ENCODE results near the gene C10orf143.
"Not testable (repeated sequence)": the region's sequence is repeated elsewhere in the genome, so short reads cannot be mapped to it uniquely, and the experiment has no call there.

The C10orf143 gene

DNA sequence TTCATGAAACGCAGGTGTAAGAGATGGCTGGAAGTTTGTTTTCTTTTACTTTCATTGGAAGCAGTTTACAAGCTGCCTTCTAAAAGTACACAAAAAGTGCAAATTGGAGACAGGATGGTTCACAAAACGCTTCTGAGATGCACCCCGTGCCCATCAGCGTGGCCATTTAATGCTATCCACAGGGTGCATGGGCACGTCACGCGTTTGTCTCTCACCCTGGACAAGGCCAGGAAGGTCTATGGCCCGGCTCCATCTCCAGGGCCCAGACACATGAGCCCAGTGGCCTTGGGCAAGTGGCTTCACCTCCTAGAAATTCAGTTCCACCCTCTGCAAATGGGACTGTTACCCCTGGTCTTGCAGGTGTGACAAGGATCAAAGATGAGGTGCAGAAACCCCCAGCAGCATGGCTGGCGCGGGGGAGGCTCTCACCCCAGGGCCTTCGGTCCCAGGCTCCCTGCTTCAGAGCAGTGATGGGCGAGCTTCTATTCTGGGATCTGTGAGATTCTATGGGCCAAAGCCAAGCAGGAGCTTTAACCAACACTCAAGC, 85.8 kb downstream of the C10orf143 start:
- Histone ChIP-seq H3K9ac (ENCODE audit: low read length) (no peak overlapping the region), H3K36me3 (replicated peaks; ENCODE audit: low read depth, low read length) (no peaks in the 10 kb centered on the region), H4K20me1 (ENCODE audit: insufficient read depth, low read length) (no peaks in the 10 kb centered on the region), H3K79me2 (ENCODE audit: low read length) (no peaks in the 10 kb centered on the region), H3K27me3 (ENCODE audit: low read depth, low read length) (no peaks in the 10 kb centered on the region), H3K27ac (ENCODE audit: low read length) (no peak overlapping the region), H3K4me3 (ENCODE audit: low read length) (no peak overlapping the region), H3K4me2 (ENCODE audit: low read length) (no peak overlapping the region), H3K4me1 (ENCODE audit: low read length) (no peaks in the 10 kb centered on the region), H2AFZ (ENCODE audit: low read depth, low read length) (no peak overlapping the region), H3K9me3 (ENCODE audit: insufficient read depth, low read length) (no peaks in the 10 kb centered on the region)
- TF ChIP-seq EZH2phosphoT487 (IDR thresholded peaks at IDR 0.05; ENCODE audit: low read depth): no peak
- TF ChIP-seq, protein P1, sequence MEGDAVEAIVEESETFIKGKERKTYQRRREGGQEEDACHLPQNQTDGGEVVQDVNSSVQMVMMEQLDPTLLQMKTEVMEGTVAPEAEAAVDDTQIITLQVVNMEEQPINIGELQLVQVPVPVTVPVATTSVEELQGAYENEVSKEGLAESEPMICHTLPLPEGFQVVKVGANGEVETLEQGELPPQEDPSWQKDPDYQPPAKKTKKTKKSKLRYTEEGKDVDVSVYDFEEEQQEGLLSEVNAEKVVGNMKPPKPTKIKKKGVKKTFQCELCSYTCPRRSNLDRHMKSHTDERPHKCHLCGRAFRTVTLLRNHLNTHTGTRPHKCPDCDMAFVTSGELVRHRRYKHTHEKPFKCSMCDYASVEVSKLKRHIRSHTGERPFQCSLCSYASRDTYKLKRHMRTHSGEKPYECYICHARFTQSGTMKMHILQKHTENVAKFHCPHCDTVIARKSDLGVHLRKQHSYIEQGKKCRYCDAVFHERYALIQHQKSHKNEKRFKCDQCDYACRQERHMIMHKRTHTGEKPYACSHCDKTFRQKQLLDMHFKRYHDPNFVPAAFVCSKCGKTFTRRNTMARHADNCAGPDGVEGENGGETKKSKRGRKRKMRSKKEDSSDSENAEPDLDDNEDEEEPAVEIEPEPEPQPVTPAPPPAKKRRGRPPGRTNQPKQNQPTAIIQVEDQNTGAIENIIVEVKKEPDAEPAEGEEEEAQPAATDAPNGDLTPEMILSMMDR (IDR thresholded peaks at IDR 0.05; ENCODE audit: low read depth, low read length): no peak

DNA sequence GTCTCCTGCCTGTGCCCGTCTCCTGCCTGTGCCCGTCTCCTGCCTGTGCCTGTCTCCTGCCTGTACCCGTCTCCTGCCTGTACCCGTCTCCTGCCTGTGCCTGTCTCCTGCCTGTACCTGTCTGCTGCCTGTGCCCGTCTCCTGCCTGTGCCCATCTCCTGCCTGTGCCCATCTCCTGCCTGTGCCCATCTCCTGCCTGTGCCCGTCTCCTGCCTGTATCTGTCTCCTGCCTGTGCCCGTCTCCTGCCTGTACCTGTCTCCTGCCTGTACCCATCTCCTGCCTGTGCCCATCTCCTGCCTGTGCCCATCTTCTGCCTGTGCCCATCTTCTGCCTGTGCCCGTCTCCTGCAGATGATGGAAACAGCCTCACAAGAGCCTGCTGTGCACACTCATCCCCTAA, 86.3 kb downstream of the C10orf143 start:
- not testable (repeated sequence) for H3K79me2 ChIP-seq (ENCODE audit: low read length)

DNA sequence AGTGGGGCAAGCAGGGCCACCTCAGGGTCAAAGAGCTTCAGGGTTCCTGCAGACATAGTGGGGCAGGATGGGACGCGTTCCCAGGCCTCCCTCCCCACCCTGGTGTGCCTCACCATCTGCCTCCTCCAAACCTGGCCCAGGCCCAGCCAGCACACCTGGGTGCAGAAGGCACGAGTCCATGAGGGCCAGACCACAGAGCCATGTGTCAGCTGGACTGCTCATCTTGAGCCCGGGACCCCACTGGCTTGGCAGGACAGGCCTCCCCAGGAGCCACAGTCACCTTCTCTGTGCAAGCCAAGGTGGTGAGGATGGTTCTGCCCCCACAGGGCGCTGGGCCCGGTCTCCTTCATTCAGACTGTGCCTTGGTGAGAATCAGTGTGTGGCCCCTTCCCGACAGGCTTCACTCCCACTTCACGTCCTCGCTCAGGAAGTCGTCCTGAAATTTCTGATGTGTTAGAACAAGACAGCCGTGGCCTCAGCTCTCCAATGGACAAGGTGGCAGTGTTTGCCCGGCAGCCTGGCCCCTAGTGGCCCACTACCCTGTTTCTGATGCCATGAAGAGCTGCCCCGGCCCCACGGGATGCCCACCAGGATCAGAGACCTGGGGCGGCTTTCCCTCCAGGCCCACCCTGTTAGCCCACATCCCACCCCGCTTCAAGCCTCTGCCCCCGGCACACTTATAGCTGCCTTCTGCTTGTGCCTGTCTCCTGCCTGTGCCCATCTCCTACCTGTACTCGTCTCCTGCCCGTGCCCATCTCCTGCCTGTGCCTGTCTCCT, 87.0 kb downstream of the C10orf143 start:
- H3K36me3 ChIP-seq (replicated peaks; ENCODE audit: low read depth, low read length): no peaks in the 10 kb centered on the region
- no peak overlapping the region for H3K9ac ChIP-seq (ENCODE audit: low read length)
- H3K4me2 ChIP-seq (ENCODE audit: low read length): no peak overlapping the region
- TF ChIP-seq EZH2phosphoT487 (IDR thresholded peaks at IDR 0.05; ENCODE audit: low read depth): no peak
- H3K4me3 ChIP-seq (ENCODE audit: low read length): no peak overlapping the region
- no peaks in the 10 kb centered on the region for H4K20me1 ChIP-seq (ENCODE audit: insufficient read depth, low read length)
- H3K79me2 ChIP-seq (ENCODE audit: low read length): no peaks in the 10 kb centered on the region
- H3K27ac ChIP-seq (ENCODE audit: low read length): no peak overlapping the region
- H3K4me1 ChIP-seq (ENCODE audit: low read length): no peaks in the 10 kb centered on the region
- H2AFZ ChIP-seq (ENCODE audit: low read depth, low read length): no peak overlapping the region
- no peaks in the 10 kb centered on the region for H3K27me3 ChIP-seq (ENCODE audit: low read depth, low read length)
- H3K9me3 ChIP-seq (ENCODE audit: insufficient read depth, low read length): no peaks in the 10 kb centered on the region

More for the DNA sequence above, 86.3 kb downstream of the C10orf143 start:
- not testable (repeated sequence) for H4K20me1 ChIP-seq (ENCODE audit: insufficient read depth, low read length); H3K27me3 ChIP-seq (ENCODE audit: low read depth, low read length); H2AFZ ChIP-seq (ENCODE audit: low read depth, low read length); H3K27ac ChIP-seq (ENCODE audit: low read length); H3K36me3 ChIP-seq (replicated peaks; ENCODE audit: low read depth, low read length); H3K4me1 ChIP-seq (ENCODE audit: low read length); H3K9me3 ChIP-seq (ENCODE audit: insufficient read depth, low read length); H3K4me3 ChIP-seq (ENCODE audit: low read length); H3K9ac ChIP-seq (ENCODE audit: low read length); H3K4me2 ChIP-seq (ENCODE audit: low read length)

DNA sequence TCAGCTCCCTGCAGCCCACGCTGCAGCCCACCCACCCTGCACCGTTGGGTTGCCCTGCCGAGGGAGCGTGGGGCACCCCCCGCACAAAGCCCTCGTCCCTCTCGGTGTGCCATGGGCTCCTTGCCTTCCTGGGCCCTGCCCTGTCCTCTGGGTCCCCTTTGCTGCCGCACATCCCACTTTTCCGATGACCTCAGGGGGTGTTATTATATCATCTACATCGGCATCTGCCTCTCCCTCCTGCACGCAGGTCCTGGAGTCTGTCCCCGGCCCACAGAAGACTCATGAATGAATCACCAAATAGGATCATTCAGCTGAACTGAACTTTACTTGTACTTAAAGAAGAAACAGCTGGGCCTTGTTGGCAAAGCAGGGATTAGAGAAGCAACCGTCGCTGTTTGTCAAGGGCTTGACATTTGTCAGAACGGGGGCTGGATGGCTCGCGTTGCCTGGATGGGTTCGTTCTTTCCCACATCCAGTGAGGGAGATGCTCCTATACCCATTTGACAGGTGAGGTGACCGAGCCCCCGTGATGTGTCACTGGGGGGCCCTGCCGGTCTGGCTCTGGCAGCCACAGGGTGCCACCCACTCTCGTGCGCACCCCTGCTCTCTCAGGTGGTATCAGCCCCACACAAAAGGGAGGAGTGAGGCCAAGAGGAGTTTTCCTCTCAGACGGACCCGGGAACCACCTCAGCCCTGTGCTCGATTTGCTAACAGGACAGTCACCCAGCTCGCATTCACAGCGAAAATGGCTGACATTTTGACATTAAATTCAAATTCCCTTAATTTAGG, 87.9 kb downstream of the C10orf143 start:
- Histone ChIP-seq H4K20me1 (ENCODE audit: insufficient read depth, low read length) (no peaks in the 10 kb centered on the region), H3K4me3 (ENCODE audit: low read length) (no peak overlapping the region), H3K36me3 (replicated peaks; ENCODE audit: low read depth, low read length) (no peaks in the 10 kb centered on the region), H3K27ac (ENCODE audit: low read length) (no peak overlapping the region), H3K27me3 (ENCODE audit: low read depth, low read length) (no peaks in the 10 kb centered on the region), H3K9me3 (ENCODE audit: insufficient read depth, low read length) (no peaks in the 10 kb centered on the region), H3K79me2 (ENCODE audit: low read length) (no peaks in the 10 kb centered on the region), H3K4me1 (ENCODE audit: low read length) (no peaks in the 10 kb centered on the region), H2AFZ (ENCODE audit: low read depth, low read length) (no peak overlapping the region), H3K4me2 (ENCODE audit: low read length) (no peak overlapping the region), H3K9ac (ENCODE audit: low read length) (no peak overlapping the region)
- no peak for TF ChIP-seq EZH2phosphoT487 (IDR thresholded peaks at IDR 0.05; ENCODE audit: low read depth)

DNA sequence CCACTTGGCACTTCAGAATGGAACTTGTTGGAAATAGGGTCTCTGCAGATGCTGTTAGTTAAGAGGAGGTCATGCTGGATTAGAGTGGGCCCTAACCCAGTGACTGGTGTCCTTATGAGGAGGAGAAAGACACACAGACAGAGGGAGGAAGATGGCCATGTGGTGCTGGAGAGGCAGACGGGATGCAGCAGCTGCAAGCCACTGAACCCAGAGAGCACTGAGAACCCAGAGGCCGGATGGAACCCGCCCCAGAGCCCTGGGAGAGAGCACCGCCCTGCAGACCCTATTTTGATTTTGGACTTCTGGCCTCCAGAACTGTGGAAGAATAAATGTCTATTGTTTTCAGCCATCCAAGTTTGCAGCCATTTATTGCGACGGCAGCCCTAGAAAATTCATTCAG, 88.5 kb downstream of the C10orf143 start:
- TF ChIP-seq, protein P1 (IDR thresholded peaks at IDR 0.05; ENCODE audit: low read depth, low read length): no peak
- TF ChIP-seq EZH2phosphoT487 (IDR thresholded peaks at IDR 0.05; ENCODE audit: low read depth): no peak
- Histone ChIP-seq H3K9me3 (ENCODE audit: insufficient read depth, low read length) (no peaks in the 10 kb centered on the region), H3K4me2 (ENCODE audit: low read length) (no peak overlapping the region), H2AFZ (ENCODE audit: low read depth, low read length) (no peak overlapping the region), H3K27me3 (ENCODE audit: low read depth, low read length) (no peaks in the 10 kb centered on the region), H3K79me2 (ENCODE audit: low read length) (no peaks in the 10 kb centered on the region), H3K4me1 (ENCODE audit: low read length) (no peaks in the 10 kb centered on the region), H3K4me3 (ENCODE audit: low read length) (no peak overlapping the region), H3K36me3 (replicated peaks; ENCODE audit: low read depth, low read length) (no peaks in the 10 kb centered on the region), H3K27ac (ENCODE audit: low read length) (no peak overlapping the region), H4K20me1 (ENCODE audit: insufficient read depth, low read length) (no peaks in the 10 kb centered on the region), H3K9ac (ENCODE audit: low read length) (no peak overlapping the region)
